Breast epithelium (tissue), 4 donors: ENCODE data around the gene MORF4L2. TPM values are rescaled to one million over a fixed set of nuclear protein-coding genes. Genes with fewer than 3 reads are reported as not detected.

Source experiments
- DNase-seq, 2 donors: peaks; one replicate each; pipeline ENCODE4 v3.0.0-alpha.2; 2019; ENCODE audit warnings: low spot score in 2 of 2
- H3K27ac ChIP-seq, 2 donors: fragments of 200-600 bp; sonication (generic) in 1 of 2; one replicate each; pipeline ENCODE4 v1.5.1; 2016 to 2019; ENCODE audit warnings: mild to moderate bottlenecking in 1 of 2
- H3K27me3 ChIP-seq, 2 donors: fragments of 200-600 bp; sonication (generic) in 1 of 2; one replicate each; pipeline versions ENCODE4 v1.5.1 to v1.6.0; 2017 to 2019; ENCODE audit warnings: control low read depth in 1 of 2, mild to moderate bottlenecking in 1 of 2
- H3K36me3 ChIP-seq: fragments of 200-600 bp; one replicate; pipeline ENCODE4 v1.5.1; 2019
- H3K4me1 ChIP-seq, 2 donors: fragments of 200-600 bp; sonication (generic); one replicate each; pipeline ENCODE4 v1.5.1; 2016 to 2019; ENCODE audit warnings: control low read depth in 1 of 2
- H3K4me3 ChIP-seq, 3 donors: fragments of 200-600 bp; sonication (generic); 1 replicate in 2 of 3; 2 replicates in 1 of 3; pipeline ENCODE4 v1.5.1; 2016 to 2019; ENCODE audit warnings: mild to moderate bottlenecking in 3 of 3, moderate library complexity in 2 of 3
- H3K9me3 ChIP-seq, 2 donors: fragments of 200-600 bp; sonication (generic) in 1 of 2; one replicate each; pipeline ENCODE4 v1.5.1; 2016 to 2019; ENCODE audit warnings: control low read depth in 1 of 2
- POLR2A ChIP-seq: fragments of 450-650 bp; IDR thresholded peaks from one replicate; pipeline ENCODE4 v1.6.1; 2016; ENCODE audit warnings: antibody characterized with exemption, mild to moderate bottlenecking, moderate library complexity
- POLR2AphosphoS5 ChIP-seq, 3 donors: sonication (generic); formaldehyde crosslinking; IDR thresholded peaks; one replicate each; pipeline ENCODE4 v1.6.1; 2017; ENCODE audit warnings: antibody characterized with exemption in 3 of 3
- intact Hi-C: fragments of 100-400 bp; cut with DNase I; formaldehyde crosslinking; loops from one replicate; pipeline ENCODE4 v1.15.1; 2023; ENCODE audit warnings: low total_unique reads
- total RNA-seq, 3 donors: library from RNA; depleted of rRNA; stranded (reverse); fragments of >200 nt; gene quantifications; one replicate each; pipeline ENCODE4 v1.1.0, GENCODE V29; 2016
- TF ChIP-seq, protein P1 (sequence below), 3 donors: fragments of 450-650 bp; IDR thresholded peaks; one replicate each; pipeline ENCODE4 v1.5.1; 2016 to 2017; ENCODE audit warnings: antibody characterized with exemption in 3 of 3, mild to moderate bottlenecking in 3 of 3, moderate library complexity in 3 of 3

Gene MORF4L2
- total RNA-seq, 3 donors from 2014 or later, result 179 to 400 (median 296) TPM

DNA sequence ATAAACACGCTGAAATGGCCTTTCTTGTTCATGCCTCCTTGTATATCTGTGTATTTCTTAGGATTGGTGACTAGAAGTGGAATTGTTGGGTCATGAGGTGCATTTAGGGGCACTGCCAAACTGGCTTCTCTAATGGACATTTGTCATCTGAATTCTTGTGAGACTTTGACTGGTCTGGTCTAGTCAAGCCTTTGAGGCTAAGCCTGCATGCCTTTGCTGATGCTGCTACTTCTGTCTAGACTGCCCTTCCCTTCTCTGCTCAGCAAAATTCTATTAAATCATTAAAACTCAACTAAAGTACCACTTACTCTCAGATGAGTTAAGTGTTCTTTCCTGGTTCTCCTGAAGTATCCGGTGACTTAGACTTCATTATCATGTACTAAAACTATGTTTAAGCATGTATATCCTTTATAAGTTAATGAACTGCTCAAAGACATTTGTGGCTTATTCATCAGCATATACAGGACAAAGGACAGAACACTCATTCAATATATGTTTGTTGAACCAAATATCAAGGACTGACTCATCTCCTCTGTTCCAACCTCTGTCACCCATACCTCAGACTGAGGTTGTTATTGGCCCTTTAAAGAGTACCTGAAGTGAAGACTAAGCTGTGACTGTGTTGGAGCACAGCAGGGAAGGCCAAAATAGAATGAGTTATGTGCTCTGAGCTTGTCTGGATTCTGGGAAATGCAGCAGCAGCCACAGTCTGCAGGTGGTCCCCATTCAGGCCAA lies 48.7 kb downstream of the MORF4L2 start:
- intact Hi-C loops, result no loop called here
- H3K4me3 ChIP-seq, result no peak overlapping the region

DNA sequence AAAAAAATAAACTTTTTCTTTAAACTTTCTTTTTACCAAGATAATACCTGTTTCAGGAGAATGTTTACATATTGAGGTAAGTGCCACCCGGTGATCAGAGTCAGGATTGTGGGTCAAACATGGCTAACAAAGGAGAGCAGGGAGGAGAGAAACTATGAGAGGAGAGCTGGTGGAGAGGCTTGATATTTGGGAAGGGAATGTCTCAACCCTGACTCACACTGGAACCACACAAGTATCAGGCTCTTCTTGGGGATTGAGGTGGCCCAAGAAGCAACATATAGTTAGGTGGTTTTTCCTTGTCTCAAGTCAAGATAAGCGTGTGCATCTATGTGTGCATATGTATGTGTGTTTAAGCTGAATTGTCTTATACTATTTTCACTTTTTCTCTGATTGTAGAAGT lies 51.1 kb downstream of the MORF4L2 start:
- H3K27ac ChIP-seq, result no peak overlapping the region
- intact Hi-C loops, result no loop called here
- no peak for DNase-seq
- H3K36me3 ChIP-seq, result no peaks in the 10 kb centered on the region
- no peaks in the 10 kb centered on the region for H3K9me3 ChIP-seq
- peaks cover 0 to 25% of the 10 kb centered on the region in 2 donors for H3K27me3 ChIP-seq
- no peaks in the 10 kb centered on the region for H3K4me1 ChIP-seq
- no peak for TF ChIP-seq POLR2AphosphoS5 (IDR thresholded peaks at IDR 0.05)
- TF ChIP-seq, protein P1, sequence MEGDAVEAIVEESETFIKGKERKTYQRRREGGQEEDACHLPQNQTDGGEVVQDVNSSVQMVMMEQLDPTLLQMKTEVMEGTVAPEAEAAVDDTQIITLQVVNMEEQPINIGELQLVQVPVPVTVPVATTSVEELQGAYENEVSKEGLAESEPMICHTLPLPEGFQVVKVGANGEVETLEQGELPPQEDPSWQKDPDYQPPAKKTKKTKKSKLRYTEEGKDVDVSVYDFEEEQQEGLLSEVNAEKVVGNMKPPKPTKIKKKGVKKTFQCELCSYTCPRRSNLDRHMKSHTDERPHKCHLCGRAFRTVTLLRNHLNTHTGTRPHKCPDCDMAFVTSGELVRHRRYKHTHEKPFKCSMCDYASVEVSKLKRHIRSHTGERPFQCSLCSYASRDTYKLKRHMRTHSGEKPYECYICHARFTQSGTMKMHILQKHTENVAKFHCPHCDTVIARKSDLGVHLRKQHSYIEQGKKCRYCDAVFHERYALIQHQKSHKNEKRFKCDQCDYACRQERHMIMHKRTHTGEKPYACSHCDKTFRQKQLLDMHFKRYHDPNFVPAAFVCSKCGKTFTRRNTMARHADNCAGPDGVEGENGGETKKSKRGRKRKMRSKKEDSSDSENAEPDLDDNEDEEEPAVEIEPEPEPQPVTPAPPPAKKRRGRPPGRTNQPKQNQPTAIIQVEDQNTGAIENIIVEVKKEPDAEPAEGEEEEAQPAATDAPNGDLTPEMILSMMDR (IDR thresholded peaks at IDR 0.05), result no peak
- no peak for TF ChIP-seq POLR2A
- no peak overlapping the region for H3K4me3 ChIP-seq

More for the DNA sequence above, 48.7 kb downstream of the MORF4L2 start:
- Histone ChIP-seq H3K27ac (no peak overlapping the region), H3K27me3 (peaks cover 0 to 29% of the 10 kb centered on the region in 2 donors), H3K9me3 (no peaks in the 10 kb centered on the region), H3K4me1 (no peaks in the 10 kb centered on the region), H3K36me3 (no peaks in the 10 kb centered on the region)
- DNase-seq, result no peak
- TF ChIP-seq POLR2AphosphoS5 (IDR thresholded peaks at IDR 0.05) (no peak), POLR2A (no peak)
- TF ChIP-seq, protein P1 (IDR thresholded peaks at IDR 0.05), result no peak

DNA sequence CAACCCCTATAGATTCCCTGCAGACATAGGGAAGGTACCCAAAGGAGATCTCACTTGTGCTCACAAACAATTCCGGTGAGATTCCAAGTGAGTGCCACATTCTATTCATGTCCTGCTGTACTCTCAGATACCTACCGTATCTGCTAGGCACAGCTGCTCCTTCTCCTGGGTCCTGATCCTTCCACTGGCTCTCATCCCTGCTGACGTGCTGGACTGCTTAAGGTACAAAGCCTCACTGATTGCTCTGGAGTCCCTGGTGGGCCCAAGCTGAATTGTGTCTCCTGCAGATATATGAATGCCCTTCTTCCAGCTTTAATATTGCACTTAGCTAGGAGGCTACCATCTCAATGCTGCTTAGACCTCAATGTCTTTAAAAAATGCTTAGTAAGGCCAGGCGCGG lies 55.4 kb downstream of the MORF4L2 start:
- H3K27ac ChIP-seq, result peak overlapping the region in 1 of 2 donors; percentile 35
- no peaks in the 10 kb centered on the region for H3K9me3 ChIP-seq
- no peak for DNase-seq
- intact Hi-C loops, result no loop called here
- peaks cover 0 to 41% of the 10 kb centered on the region in 2 donors for H3K27me3 ChIP-seq
- no peaks in the 10 kb centered on the region for H3K36me3 ChIP-seq
- peak overlapping the region in 2 of 3 donors; percentile 18 to 37 for H3K4me3 ChIP-seq
- H3K4me1 ChIP-seq, result no peaks in the 10 kb centered on the region
- TF ChIP-seq POLR2A (no peak), POLR2AphosphoS5 (IDR thresholded peaks at IDR 0.05) (no peak)
- TF ChIP-seq, protein P1 (IDR thresholded peaks at IDR 0.05), result no peak

DNA sequence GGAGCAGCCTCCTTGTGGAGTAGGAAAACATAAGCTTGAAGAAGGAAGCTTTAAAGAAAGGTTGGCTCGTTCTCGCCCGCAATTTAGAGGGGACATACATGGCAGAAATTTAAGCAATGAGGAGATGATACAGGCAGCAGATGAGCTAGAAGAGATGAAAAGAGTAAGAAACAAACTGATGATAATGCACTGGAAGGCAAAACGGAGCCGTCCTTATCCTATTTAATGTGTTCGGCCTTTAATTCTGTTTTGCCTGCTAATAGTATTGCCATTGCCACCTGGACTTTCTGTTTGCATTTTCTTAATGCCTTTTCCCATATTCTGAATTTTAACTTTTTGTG lies 56.4 kb downstream of the MORF4L2 start:
- peaks cover 0 to 41% of the 10 kb centered on the region in 2 donors for H3K27me3 ChIP-seq
- peak overlapping the region; percentile 55 to 74 (median 59) for H3K4me3 ChIP-seq
- no peak for DNase-seq
- H3K27ac ChIP-seq, result peak overlapping the region; percentile 91 to 96
- intact Hi-C loops, result no loop called here
- no peaks in the 10 kb centered on the region for H3K36me3 ChIP-seq
- H3K4me1 ChIP-seq, result no peaks in the 10 kb centered on the region
- H3K9me3 ChIP-seq, result no peaks in the 10 kb centered on the region
- TF ChIP-seq, protein P1 (IDR thresholded peaks at IDR 0.05), result no peak
- TF ChIP-seq POLR2AphosphoS5 (IDR thresholded peaks at IDR 0.05) (no peak), POLR2A (no peak)

DNA sequence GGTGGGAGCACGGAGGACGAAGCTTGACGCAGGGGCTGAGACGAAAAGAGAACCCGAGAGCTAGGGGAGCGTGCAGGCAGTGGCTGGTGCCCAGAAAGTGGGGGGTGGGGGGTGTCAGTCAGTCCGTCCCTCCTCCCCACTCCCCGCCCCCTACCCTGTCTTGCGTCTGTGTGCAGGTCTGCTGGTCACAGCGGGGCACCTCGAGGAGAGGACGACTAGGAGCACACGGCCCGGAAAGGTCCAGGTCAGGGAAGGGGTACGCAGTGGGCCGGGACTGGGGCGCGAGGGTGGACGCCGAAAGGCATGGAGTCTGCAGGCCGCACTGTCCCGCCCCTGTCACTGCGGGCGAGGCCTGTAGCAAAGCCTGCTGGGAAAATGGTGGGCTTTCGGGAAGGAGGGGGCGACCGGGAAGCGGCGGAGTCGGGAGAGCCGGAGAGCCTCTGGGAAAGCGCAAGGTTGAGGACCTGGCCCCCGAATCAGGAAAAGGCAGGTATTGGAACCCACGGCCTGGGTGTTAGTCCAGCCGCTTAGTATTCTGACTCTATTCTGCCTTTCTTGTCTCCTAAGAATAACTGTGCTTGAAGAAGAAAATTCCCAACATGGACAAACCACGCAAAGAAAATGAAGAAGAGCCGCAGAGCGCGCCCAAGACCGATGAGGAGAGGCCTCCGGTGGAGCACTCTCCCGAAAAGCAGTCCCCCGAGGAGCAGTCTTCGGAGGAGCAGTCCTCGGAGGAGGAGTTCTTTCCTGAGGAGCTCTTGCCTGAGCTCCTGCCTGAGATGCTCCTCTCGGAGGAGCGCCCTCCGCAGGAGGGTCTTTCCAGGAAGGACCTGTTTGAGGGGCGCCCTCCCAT lies 57.0 kb downstream of the MORF4L2 start:
- Histone ChIP-seq H3K4me3 (peak overlapping the region; percentile 55 to 74 (median 59)), H3K27ac (peak overlapping the region; percentile 91 to 96), H3K27me3 (peaks cover 0 to 36% of the 10 kb centered on the region in 2 donors), H3K36me3 (no peaks in the 10 kb centered on the region), H3K9me3 (no peaks in the 10 kb centered on the region), H3K4me1 (no peaks in the 10 kb centered on the region)
- TF ChIP-seq, protein P1 (IDR thresholded peaks at IDR 0.05), result no peak
- TF ChIP-seq POLR2AphosphoS5 (IDR thresholded peaks at IDR 0.05) (peak in 1 of 3 donors; percentile 20), POLR2A (peak; percentile 26)
- DNase-seq, result peak; percentile 39 to 52
- intact Hi-C loops, result no loop called here
